ENCODE results near the gene SEC24D.
"Not testable (repeated sequence)": the region's sequence is repeated elsewhere in the genome, so short reads cannot be mapped to it uniquely, and the experiment has no call there.

The SEC24D gene

DNA sequence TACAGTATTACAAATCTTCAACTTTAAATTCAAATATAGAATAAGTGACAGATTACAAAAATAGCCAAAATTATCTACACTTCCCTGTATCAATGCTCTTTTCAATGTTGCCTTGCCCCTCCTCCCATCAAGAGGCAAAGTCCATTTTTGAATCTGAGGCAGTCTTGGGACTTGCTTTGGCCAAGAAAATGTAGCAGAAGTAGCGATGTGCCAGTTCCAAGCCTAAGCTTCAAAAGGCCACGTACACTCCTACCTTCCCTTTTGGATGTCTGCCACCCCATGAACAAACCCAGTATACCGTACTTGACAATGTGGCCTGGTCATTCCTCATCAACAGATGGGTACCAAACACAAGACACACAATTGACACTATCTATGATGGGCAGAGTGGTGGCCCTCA is 24.1 kb downstream of the SEC24D start:
- no peak for DNase-seq (ENCODE audit: low read depth)

DNA sequence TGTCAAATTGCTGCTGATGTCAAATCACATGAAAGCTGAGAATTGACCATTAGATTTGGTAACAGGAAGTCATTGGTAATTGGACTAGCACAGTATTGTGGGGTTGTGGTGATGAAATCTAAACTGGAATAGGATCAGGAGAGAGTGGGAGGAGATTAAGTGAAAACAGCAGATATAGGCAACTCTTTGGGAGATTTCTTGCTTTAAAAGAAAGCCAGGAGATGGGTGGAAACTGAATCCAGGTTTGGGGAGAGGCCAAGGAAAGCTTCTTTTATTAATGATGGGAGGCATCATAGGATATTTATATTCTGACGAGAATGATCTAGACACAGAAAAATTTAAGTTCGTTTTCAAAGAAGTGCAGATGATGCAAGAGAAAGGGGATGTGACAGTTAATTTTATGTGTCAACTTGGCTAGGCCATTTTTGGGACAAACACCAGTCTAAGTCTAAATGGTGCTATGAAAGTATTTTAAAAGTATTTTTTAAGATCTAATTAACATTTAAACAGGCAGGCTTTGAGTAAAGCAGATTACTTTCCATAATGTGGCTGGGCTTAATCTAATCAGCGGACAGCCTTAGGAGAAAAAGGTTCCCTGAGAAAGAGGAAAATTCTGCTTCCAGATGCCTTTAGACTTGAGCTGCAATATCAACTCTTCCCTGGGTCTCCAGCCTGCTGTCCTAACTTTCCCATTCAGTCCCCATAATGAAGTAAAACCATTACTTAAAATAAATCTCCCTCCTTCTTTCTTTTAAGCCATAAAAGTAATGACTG is 24.7 kb downstream of the SEC24D start:
- no peak for DNase-seq (ENCODE audit: low read depth)

DNA sequence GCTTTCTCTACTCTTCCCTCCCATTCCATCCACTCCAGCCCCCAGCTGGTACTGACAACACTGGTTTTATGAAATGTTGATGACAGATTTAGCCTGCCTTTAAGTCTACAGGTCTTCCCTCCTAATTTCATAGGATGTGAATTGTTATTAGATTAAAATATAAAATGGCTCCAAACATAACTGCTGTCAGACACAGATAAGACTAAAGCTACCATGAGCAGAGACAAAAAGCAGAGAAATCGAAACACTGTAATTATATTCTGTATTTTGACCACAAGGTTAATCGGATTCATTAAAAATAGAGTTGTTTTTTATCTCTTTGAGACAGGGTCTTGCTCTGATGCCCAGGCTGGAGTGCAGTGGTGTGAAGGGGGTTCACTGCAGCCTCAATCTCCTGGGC is 28.3 kb downstream of the SEC24D start:
- no peak for DNase-seq (ENCODE audit: low read depth)

DNA sequence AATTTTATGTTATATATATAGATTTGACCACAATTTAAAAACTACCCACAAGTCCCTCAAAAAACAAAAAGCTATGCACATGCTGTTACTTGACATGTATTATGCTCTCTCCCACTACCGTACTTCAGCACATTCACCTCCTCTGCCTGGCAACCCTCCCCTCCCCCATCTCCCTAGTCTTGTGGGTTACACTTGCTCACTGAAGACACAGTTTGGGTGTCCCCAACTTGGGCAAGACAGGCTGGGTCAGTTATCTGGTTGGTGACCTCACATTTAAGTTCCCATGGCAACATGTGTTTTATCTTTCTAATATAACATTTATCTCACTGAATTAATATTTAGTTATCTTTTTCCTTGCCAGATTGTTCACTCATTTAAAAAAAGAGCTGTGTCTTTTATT is 32.7 kb downstream of the SEC24D start:
- DNase-seq (ENCODE audit: low read depth), result no peak

DNA sequence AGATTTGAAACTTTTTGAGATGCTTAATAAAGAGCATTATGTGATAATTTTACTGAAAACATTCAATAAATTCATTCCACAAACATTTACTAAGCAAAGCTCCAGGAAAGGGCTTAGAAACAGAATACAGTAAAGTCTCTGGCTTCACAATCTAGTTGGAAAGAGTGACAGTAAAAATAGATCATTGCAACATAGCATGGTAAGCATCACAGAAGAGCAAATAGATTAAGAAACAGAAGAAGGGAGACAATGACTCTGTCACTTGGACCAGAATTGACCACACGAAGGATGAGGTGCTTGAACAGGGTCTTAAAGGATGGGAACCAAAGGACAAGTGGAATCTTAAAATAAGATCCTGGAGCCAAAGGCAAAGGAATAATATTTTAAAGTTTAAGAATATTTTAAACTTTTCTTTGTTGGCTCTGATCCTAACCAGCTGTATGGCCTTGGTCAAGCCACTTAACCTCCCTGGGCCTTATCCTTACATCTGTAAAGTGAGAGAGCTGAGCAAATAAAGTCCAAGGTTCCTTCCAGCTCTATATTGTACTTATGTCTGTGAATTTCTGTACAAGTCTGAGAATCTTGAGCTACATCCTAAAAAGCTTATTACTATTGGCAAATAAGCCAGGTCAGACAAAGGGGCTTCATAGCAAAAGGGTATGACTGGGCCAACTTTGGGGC is 33.9 kb downstream of the SEC24D start:
- DNase-seq (ENCODE audit: low read depth), result no peak

DNA sequence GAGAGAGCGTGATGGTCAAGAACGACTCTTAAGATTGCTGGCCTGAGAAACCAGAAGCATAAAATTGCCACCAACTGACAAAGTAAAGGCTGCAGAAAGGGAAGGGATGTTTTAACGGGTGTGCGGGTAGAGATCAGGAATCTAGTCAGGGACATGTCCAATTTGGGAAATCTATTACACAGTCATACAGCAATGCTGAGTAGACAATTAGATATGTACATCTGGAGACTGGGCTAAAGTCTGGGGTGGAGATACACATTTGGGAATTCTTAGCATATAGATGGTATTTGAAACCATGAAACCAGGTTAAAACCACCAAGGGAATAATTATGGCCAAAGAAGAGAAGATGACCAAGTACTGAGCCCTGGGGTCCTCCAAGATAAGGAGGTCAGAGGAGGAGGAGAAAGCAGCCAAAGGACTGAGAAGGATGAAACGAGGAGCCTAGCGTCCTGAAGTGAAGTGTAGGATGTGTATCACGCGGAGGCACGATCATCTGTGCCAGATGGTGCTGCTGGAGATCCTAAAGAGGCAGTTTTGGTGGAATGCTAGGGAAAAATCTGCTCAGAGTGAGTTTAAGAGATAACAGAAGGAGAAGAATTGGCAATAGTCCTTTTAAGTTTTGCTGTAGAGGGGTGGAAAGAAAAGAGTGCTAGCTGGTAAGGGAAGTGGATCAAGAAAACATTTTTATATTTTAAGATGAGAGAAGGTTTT is 36.5 kb downstream of the SEC24D start:
- no peak for DNase-seq (ENCODE audit: low read depth)

DNA sequence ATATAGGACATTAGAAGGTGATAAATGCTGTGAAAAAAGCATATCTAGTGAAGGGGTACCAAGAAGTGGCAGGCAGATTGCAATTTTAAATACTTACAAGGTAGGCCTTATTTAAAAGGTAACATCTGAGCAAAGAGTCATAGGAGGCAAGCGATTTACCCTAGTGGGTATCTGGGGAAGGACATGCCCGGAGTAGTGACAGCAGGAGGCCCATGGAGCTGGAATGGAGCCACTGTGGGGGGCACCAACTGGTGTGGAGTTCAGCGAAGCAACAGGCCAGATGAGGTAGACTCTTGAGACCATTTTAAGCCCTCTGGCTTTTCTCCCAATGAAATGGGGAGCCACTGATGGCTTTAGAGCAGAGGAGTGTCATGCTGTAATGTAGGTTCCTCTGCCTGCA is 37.3 kb downstream of the SEC24D start:
- no peak for DNase-seq (ENCODE audit: low read depth)

DNA sequence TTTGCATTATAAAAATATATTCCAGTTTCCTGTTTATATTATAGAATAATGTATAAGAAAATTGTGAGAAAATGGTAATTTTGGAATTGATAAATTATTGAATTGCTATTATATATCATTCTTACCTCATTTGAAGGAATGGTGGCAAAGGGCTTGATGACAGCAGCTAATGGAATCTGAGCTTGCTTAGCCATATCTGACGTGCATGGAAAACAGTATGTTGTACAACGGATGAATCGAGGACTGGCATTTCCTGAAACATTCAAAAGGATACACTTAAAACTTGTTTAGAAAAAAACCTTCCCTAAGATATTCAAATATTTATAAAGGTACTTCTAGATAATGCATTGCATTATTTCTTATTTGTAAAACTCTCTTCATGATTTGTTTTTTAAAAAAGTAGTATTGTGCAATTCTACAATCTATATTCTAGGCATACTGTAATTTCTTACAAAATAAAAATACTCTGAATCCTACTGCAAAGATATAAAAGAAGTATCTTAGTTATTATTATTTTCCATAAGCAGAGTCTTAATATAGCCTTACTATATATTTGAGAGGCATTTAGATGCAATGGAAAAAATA is 38.3 kb downstream of the SEC24D start:
- DNase-seq (ENCODE audit: low read depth), result no peak

DNA sequence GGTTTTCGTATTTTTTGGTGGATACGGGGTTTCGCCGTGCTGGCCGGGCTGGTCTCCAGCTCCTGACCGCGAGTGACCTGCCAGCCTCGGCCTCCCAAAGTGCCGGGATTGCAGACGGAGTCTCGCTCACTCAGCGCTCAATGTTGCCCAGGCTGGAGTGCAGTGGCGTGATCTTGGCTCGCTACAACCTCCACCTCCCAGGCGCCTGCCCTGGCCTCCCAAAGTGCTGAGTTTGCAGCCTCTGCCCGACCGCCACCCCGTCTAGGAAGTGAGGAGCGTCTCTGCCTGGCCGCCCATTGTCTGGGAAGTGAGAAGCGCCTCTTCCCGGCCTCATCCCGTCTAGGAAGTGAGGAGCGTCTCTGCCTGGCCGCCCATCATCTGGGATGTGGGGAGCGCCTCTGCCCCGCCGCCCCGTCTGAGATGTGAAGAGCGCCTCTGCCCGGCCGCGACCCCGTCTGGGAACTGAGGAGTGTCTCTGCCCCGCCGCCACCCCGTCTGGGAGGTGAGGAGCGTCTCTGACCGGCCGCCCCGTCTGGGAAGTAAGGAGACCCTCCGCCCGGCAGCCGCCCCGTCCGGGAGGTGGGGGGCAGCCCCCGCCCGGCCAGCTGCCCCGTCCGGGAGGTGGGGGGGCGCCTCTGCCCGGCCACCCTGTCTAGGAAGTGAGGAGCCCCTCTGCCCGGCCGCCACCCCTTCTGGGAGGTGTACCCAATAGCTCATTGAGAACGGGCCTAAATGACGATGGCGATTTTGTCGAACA is 44.1 kb downstream of the SEC24D start:
- DNase-seq (ENCODE audit: low read depth), result not testable (repeated sequence)

DNA sequence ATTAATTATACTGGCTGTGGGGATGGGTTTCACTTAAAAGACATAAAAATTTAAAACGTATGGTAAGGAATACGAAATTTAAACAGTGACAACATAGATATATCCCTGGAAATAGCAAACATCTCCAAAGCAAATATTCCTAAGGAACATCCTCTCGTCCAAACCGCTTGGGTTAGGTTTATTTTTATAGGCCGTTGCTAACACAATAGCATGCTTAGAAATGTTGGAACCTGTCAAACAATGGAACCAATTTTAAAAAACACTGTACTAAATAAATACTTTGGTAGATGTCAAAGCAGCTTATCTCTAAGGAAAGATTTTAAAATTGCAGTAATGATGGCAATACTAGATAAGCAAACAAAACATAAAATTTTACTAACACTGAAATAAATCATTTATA is 45.4 kb downstream of the SEC24D start:
- no peak for DNase-seq (ENCODE audit: low read depth)

DNA sequence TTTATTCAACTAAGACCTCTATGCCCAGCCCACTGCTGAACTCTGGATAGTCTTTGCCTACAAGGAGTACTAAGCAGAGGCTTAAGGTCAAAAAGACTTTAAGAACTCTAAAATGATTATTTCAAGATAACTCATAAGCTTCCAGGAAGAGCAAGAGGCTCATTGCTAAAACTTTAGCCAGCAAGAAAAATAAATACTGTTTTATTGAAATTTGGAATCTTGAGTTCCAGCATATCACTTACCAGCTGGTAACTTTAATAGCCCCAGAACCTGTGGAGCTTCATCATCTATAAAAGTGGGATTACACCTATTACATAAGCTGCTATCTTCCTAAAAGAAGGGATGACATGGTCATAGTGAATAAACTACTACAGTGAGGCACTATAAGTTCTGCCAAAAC is 47.0 kb downstream of the SEC24D start:
- no peak for DNase-seq (ENCODE audit: low read depth)

DNA sequence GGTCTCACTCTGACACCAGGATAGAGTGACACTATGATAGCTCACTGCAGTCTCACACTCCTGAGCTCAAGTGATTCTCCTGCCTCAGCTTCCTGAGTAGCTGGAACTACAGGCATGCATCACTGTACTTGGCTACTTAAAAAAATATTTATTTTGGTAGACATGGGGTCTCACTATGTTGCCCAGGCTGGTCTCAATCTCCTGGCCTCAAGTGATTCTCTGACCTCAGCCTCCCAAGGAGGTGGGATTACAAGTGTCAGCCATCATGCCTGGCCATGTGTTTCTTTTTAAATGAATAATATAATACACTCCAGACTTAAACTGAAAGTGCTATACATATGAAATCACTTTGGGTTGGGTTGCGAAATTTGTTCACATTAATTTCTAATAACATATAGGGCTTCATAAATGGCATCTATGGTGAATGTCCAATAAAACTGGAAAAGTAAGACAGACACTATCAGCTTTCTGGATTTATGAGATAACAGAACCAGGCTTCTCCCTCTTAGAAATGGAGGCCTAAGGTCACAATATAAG is 48.0 kb downstream of the SEC24D start:
- no peak for DNase-seq (ENCODE audit: low read depth)

DNA sequence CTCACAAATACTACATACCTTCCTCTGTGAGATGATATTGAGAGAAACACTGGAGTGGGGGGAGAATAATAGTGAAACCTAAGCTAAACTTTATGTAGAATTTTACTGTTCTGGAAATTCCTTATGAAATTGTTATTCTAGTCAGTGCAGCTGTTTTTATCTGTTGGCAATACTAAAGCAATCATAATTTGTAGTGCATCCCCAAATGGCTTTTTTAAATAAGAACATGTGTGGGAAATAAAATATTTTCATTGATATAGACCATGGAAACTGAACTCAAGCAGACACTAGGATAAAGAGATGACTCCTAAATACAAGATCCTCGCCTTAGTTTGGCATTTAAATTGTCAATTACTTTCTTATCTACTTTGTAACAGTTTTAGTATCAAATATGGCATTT is 51.1 kb downstream of the SEC24D start:
- DNase-seq (ENCODE audit: low read depth), result no peak

DNA sequence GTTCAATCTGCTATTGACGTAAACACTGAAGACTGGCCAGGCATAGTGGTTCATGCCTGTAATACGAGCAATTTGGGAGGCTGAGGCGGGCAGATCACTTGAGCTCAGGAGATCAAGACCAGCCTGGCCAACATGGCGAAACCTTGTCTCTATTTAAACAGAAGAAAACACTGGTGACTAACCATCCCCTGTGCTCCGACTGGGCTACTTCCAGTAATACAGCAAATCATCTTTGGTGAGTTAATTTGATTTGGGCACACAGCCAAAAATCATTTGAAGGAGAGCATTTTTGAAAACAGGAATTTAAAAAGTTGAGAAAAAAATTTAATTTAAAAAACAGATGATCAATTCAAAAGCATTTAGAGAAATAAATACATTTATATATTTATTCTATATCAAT is 52.0 kb downstream of the SEC24D start:
- DNase-seq (ENCODE audit: low read depth), result no peak

DNA sequence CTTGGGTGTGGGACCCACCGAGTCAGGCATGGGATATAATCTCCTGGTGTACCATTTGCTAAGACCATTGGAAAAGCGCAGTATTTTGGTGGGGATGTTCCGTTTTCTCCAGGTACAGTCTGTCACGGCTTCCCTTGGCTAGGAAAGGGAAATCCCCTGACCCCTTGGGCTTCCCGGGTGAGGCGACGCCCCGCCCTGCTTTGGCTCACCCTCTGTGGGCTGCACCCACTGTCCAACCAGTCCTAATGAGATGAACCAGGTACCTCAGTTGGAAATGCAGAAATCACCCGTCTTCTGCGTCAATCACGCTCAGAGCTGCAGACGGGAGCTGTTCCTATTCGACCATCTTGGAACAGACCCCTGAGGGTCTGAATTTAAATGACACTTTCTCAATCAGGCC is 53.0 kb downstream of the SEC24D start:
- not testable (repeated sequence) for DNase-seq (ENCODE audit: low read depth)

DNA sequence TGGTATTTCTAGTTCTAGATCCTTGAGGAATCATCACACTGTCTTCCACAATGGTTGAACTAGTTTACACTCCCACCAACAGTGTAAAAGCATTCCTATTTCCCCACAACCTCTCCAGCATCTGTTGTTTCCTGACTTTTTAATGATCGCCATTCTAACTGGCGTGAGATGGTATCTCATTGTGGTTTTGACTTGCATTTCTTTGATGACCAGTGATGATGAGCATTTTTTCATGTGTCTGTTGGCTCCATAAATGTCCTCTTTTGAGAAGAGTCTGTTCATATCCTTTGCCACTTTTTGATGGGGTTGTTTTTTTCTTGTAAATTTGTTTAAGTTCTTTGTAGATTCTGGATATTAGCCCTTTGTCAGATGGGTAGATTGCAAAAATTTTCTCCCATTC is 58.3 kb downstream of the SEC24D start:
- DNase-seq (ENCODE audit: low read depth), result not testable (repeated sequence)

DNA sequence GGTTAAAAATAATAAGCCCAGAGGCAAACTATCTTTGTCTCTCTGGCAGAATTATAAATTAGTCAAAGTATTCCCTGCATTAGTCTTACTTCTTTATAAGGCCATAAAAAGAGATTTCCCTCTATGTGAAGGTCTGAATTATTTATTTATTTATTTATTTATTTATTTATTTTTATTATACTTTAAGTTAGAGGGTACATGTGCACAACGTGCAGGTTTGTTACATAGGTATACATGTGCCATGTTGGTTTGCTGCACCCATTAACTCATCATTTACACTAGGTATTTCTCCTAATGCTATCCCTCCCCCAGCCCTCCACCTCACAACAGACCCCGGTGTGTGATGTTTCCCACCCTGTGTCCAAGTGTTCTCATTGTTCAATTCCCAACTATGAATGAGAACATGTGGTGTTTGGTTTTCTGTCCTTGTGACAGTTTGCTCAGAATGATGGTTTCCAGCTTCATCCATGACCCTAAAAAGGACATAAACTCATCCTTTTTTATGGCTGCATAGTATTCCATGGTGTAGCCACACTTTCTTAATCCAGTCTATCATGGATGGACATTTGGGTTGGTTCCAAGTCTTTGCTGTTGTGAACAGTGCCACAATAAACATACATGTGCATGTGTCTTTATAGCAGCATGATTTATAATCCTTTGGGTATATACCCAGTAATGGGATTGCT is 58.8 kb downstream of the SEC24D start:
- not testable (repeated sequence) for DNase-seq (ENCODE audit: low read depth)

DNA sequence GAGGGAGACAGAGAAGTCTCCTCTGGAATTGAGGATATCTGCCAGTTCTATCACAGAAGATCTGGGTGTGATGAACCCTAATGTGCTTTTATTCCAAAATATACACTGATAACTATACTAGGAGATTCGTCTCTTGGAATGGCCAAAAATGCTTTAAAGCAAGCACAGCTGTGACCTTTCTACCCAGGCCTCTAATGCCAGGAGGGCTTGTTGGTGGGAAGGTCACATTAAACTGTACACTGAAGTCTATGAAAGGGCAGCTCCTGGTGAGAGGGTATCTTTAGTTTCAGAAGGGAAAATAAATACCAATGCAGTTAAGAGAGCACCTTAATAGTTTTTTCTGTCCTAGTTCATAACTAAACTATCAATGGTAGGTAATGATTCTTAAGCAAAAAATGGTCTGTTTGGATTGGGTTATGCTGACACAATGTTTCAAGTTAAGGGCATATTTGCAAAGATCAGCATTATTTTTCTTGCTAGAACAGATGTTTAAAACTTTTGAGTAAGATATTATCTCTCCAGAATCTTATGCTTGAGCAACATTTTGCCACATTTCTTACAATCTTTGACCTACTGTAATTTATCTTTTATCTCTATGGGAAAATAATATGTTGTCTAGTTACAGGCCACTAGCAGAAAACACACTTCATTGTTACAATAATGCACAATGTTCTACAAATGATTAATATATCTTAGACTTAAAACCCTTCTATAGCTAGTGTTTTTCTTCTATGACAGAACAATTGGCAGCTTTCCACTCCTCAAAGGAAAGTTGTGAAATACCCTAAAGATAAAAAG is 59.6 kb downstream of the SEC24D start:
- DNase-seq (ENCODE audit: low read depth), result no peak

DNA sequence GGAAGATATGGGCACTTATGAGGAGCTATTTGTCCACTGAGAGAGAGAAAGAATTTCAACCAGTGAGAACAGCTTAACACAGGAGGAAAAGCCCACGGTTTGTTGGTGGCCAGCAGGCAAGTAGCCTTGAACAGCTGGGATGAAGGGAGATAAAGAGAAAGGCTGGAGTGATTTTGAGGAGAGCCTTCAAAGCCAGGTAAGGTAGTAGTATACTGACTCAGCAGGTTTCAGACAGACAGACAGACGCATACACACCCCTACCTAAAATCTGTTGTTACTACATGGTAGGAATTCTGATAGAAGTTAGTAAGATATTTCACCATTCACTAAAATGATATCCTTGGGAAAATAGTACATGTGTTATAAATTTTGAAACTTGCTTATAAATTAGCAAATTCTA is 60.5 kb downstream of the SEC24D start:
- no peak for DNase-seq (ENCODE audit: low read depth)

DNA sequence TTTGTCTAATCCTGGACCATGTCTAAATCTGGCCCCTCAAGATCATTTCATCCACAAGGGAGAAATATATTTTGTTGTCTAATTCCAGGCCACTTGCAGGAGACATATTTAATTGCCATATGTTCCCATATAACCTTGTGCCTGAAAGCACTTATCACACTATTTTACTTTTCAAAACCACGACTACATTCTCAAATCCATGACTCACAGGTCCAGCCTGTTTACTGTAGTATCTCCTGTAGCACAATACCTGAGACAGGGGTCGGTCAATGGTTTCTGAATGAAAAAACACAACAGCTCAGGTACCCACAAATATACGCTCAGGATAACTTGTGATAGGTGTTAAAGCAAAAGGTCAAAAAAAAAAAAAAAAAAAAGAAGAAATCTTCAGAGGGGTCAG is 60.9 kb downstream of the SEC24D start:
- DNase-seq (ENCODE audit: low read depth), result no peak
